Epidermal melanocyte (primary cell): Measurements from ENCODE around the gene TMEM74B.
"Not testable (repeated sequence)": the region's sequence is repeated elsewhere in the genome, so short reads cannot be mapped to it uniquely, and the experiment has no call there.

Source experiments
- DNase-seq: peaks from one replicate; pipeline ENCODE4 v3.0.0; 2011; ENCODE audit warnings: low spot score; ENCODE audit not compliant: insufficient read length

Gene TMEM74B

GRCh38 chr20:1184638-1185315 is at the start of gene TMEM74B:
TMEM74B (minus strand) TSS chr20:1184981; CDS start chr20:1183801, 1,180 bp downstream.
- DNase-seq = no peak

DNA sequence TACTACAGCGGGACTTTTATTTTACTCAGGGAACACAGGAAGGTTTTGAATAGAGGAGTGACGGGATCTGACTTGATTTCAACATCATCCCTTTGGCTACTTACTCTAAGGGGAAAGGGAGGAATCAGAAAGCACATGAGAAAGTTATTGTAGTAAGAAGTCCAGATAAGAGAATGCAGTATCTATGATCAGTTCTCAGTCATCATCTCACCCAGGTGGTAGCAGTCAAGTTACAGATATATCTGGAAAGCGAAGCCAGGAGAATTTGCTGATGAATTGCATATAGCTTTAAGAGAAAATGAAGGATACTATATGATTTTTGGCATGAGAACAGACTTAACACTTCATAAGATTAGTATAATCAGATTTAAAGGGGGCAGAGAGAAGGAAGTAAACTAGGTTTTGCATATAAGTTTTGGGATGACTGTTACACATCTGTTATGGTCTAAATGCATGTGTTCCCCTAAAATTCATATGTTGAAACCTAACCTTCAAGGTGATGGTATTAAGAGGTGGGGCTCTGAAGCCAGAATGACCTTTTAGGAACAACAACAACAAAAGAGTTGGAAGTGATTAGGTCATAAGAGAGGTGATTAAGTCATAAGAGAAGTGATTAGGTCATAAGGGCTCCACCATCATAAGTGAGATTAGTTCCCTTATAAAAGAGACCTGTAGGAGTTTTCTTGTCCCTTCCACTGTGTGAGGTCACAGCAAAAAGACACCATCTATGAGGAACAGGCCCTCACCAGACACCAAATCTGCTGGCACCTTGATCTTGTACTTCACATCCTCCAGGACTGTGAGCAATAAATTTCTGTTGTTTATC is 47.7 kb upstream of the TMEM74B start:
- no peak for DNase-seq

DNA sequence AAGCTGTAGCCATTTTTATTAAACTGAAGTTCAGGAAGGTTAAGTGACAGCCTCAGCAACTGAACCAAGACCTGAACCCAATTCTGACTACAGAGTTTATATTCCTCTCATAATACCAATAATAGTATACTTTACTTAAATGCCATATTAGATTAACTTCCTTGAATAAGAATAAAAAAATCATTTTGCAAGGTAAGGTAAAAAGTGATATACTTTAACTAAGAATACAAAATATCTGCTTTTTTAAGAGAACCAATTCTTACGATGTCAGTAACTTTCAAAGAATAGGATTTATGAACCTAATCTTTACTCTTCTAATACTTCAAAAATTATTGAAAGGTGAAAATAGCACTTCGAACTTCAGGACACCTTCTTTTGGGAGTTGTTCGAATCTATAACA is 44.8 kb upstream of the TMEM74B start:
- DNase-seq = no peak

DNA sequence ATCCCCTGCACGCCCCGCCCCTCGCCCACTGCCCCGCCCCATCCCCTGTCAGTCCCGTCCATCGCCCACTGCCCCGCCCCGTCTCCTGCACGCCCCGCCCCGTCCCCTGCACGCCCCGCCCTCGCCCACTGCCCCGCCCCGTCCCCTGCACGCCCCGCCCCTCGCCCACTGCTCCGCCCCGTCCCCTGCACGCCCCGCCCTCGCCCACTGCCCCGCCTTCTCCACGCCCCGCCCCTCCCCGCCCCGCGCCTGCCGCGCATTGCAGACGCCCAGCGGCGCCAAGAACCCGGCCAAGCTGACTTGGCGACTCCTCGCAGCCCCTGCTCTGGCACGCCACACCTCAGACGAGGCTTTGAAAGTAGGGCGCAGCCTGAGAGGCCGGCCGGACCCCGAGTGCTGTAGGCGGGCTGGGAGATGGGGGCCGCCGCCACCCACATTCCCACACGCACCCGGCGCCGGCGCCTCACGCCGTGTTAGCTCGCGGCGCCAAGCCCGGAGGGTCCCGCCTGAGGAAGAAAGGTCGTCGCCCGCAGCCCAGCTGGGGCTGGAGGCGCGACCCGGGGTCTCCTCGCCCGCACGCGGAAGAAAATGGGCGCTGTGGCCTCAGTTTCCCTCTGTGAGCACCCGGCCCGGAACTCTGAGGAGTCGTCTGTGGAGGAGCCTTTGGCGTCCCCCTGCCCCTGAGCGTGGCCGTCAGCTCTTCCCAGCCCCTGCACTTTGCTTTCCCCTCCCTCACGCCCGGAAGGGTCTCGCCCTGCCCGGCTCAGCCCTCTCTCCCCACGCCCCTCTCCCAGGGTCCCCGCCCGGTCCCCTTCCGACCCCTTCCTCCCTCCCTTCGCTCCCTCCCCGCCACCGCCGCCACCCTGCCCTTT is 41.2 kb upstream of the TMEM74B start, which contains the start of gene RAD21L1:
Gene RAD21L1, plus strand, starts transcription at position 262 of the 872 bp plus-strand sequence. CDS start 2,410 bp downstream, outside the sequence.
- peak; percentile 41 for DNase-seq

GRCh38 chr20:1225263-1225782 is 40.5 kb upstream of the TMEM74B start:
- DNase-seq = peak; percentile 70

DNA sequence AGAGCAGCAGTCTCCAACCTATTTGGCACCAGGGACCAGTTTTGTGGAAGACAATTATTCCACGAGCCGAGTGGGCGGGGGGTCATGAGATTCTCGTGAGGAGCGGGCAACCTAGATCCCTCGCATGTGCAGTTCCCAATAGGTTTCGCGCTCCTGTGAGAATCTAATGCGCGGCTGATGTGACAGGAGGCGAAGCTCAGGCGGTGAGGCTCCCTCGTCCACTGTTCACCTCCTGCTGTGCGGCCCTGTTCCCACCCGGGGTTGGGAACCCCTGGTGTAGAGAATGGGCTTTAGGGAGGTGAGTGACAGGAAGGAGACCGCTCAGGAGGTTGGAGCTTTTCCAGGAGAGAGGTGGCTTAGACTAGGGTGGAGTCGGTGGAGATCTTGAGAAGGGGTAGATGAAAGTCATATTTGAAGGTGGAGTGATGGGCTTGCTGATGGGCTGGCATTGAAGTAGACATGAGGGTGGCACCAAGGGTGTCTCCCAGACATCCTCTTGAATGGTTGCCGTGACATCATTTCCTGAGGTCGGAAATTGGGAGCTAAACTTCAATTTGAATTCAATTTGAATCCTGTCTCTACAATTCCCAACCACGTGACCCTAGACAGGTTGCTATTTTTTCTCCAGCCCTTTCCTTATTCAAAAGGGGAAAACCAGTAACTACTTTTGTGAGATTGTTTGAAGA is 39.6 kb upstream of the TMEM74B start:
- no peak for DNase-seq

- DNase-seq = not testable (repeated sequence)
Observed at GRCh38 chr20:1222750-1223149, 38.0 kb upstream of the TMEM74B start.

GRCh38 chr20:1216527-1217427 is 32.0 kb upstream of the TMEM74B start:
- not testable (repeated sequence) for DNase-seq

GRCh38 chr20:1215386-1216170 is 30.8 kb upstream of the TMEM74B start:
- no peak for DNase-seq

GRCh38 chr20:1214838-1215261 is 30.1 kb upstream of the TMEM74B start:
- no peak for DNase-seq

GRCh38 chr20:1212607-1213396 is 28.0 kb upstream of the TMEM74B start:
- peak; percentile 63 for DNase-seq

DNA sequence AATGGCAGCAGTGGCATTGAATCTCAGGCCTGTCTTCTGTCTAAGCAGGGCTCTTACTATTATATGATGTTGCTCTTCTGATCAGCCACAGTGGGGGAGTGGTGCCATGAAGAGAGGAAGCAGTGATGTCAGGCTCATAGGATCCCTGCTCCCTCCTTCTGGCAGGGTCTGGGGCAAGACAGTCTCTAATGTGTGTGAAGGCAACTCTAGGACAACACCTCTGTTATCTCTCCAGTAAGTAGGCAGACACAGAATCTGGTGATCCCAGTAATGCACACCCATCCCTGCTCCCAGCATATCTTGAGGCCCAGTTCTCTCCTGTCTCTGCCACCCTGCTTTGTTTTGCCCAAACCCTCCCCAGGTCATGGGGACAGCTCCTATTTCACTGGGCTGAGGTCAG is 27.2 kb upstream of the TMEM74B start:
- DNase-seq = no peak

DNA sequence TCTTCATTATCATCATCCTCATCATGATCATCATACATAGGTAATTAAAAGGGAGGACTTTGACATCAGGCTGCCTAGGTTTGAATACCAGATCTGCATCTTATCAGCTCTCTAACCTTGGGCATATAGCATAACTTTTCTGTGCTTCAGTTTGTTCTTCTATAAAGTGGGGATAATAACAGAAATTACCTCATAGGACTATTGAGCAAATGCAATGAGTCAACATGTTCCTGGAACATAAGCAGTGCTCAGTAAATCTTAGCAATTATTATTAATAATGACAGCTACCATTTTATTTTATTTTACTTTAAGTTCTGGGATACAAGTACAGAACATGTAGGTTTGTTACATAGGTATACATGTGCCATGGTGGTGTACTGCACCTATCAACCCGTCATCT is 25.7 kb upstream of the TMEM74B start:
- DNase-seq = no peak

DNA sequence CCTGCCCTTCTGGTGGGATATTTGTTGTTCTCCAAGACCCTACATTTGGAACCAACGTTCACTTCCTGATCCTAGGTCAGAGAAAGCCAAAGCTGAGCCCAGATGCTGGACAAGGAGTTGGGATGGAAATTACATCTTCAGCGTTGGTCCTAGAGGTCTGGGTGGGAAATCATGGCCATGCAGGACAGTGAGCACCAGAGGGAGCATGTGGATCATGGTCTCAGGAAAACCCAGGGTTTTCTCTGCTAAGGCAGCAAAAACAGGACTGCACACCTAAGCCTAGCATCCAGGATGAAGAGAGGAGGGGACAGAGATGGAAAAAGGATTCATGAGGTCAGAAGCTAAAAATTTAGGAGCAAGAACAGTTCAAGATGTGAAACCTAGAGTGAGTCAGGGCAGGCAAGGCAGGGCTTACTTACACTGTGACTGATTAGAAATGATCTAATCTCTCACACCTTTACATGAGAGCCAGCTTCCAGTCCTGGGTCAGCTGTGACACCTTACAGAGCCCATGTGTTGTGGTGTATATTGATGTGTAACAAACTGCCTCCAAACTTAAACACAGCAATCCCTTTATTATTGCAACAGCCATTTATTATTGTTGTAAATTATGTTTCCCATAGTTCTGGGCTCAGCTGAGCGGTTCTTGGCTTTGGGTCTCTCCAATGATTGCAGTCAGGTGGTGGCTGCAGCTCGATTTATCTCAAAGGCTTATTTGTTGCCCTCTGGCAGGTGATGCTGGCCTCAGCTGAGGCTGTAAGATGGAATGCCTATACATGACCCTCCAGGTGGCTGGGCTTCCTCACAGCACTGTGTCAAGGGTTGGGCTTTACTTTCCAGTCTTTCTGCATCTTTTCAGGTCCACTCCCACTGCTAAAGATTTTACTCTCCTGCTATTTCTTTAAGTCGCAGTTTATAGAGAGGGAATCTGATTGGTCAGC is 24.9 kb upstream of the TMEM74B start:
- no peak for DNase-seq

DNA sequence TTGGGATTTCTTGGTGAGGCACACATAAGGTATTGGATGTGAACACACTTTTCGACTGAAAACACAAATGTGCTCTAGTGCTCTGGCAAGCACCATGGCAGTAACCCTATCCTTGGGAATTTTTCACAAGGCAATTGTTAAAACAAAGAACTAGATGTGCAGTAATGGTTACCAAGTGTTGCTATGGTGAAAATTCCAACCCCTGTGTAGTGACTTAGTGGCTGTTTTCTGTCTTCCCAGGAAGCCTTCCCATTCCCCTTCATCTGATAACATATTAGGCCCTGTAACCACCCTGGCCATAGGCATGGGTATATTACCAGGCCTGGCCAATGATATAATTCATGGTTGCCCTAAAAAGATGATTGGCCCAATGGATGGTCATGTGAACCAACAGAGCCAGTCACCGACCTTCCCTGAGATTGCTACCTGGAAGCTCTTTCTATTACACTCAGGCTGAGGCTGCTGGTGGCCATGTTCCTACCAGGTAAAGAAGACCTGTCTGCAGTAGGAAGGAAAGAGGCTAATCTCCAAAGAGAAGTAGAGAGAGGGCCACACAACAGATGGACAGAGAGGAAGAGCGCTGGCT is 22.6 kb upstream of the TMEM74B start:
- DNase-seq = no peak

DNA sequence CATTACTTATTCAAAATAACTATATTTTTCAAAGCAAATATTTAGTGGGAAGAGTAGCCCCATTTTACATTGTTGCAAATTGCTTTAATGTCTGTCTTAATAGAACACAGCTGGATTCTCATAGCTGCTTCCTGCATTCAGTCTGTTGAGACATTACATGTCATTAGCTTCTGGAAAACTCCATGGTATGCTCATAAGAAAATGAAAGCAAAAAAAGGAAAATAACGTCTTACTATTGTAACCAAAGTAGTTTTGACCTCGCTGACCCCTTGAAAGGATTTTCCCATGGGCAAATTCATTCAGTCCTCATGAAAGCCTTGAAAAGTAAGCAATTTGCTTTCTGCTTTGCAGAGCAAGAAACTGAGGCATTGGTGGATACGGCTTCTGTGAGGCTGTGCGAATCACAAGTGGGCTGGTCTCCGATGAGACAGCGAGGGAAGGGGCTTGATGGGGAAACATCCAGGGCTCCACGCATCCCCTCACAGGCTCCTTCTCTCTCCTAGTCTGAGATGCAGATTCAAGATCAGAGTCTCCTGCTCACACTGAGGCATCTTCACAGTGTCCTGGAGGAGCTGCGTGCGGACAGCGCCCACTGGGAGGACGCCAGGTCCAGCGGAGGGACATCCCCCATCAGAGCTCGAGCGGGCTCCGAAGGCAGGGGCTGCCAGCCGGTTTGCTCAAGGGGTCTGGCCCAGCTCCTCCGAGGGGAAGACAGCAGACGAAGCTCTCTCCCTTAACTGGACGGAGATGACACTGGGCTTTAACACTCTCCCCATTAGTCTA is 21.8 kb upstream of the TMEM74B start:
- DNase-seq = no peak
